Testis (tissue), 2 donors: Measurements from ENCODE around the gene KRT7.

Experiments
- CTCF ChIP-seq, 3 experiments: fragments of 450-650 bp in 2 of 3; fragments of 200-600 bp in 1 of 3; sonication (generic) in 1 of 3; IDR thresholded peaks; one replicate each; pipeline ENCODE4 v1.5.1; 2016 to 2019; ENCODE audit warnings: antibody characterized with exemption in 3 of 3, mild to moderate bottlenecking in 2 of 3, moderate library complexity in 1 of 3
- POLR2A ChIP-seq: fragments of 450-650 bp; IDR thresholded peaks from one replicate; pipeline ENCODE4 v1.6.1; 2017; ENCODE audit warnings: antibody characterized with exemption, mild to moderate bottlenecking, moderate library complexity

DNA sequence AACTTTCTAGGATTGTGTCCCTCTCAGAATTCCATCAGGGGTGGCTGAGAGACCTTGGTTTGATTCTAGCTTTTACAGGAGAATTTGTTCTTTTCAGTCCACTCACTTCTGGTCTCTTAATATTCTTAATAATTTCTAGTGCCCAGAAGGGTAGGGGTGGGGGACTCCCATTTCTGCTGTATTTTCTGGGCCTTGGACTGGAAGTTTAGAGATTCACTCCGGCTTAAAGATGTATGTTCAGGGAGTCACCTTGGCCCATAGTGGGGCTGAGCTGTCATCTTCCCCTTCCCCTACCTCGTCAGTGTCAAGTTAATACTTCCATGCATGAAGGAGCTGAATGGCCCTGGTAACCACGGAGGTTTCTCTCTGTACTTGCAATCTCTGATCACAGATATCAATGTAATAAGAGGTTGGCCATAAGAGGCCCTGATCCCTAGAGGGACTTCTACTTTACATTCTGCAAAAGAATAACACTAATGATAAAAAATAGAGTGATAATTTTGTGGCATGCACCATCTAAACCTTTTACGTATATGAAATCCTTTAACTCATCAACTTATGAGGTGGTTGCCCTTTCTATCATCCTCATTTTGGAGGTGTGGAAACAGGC lies 51.6 kb downstream of the KRT7 start:
- TF ChIP-seq CTCF (IDR thresholded peaks at IDR 0.05) (no peak), POLR2A (no peak)
